Measurements from ENCODE around the gene MRPS22.

Gene MRPS22

GRCh38 chr3:139310474-139310933, 33.3 kb upstream of the MRPS22 start:
- no peak for TF ChIP-seq POLR2AphosphoS5 (IDR thresholded peaks at IDR 0.05; ENCODE audit: low read depth, low read length)
- no peak for TF ChIP-seq FOXP2 (optimal IDR thresholded peaks at IDR 0.05; ENCODE audit: borderline replicate concordance, extremely low read depth, extremely low read length, insufficient read depth)
- no peak for TF ChIP-seq SIN3A (IDR thresholded peaks at IDR 0.05; ENCODE audit: borderline replicate concordance, insufficient read depth, low read length)
- TF ChIP-seq REST (IDR thresholded peaks at IDR 0.05; ENCODE audit: insufficient read depth in 1 of 2, low read depth in 2 of 2, low read length in 2 of 2), result no peak

GRCh38 chr3:139311557-139311956, 32.3 kb upstream of the MRPS22 start:
- TF ChIP-seq REST (IDR thresholded peaks at IDR 0.05; ENCODE audit: insufficient read depth in 1 of 2, low read depth in 2 of 2, low read length in 2 of 2) (no peak), TAF1 (IDR thresholded peaks at IDR 0.05; ENCODE audit: borderline replicate concordance, insufficient read depth, low read length) (no peak), SIN3A (IDR thresholded peaks at IDR 0.05; ENCODE audit: borderline replicate concordance, insufficient read depth, low read length) (no peak), POLR2AphosphoS5 (IDR thresholded peaks at IDR 0.05; ENCODE audit: low read depth, low read length) (no peak), FOXP2 (optimal IDR thresholded peaks at IDR 0.05; ENCODE audit: borderline replicate concordance, extremely low read depth, extremely low read length, insufficient read depth) (no peak)

- TF ChIP-seq REST (IDR thresholded peaks at IDR 0.05; ENCODE audit: insufficient read depth in 1 of 2, low read depth in 2 of 2, low read length in 2 of 2) (no peak), POLR2AphosphoS5 (IDR thresholded peaks at IDR 0.05; ENCODE audit: low read depth, low read length) (no peak), SIN3A (IDR thresholded peaks at IDR 0.05; ENCODE audit: borderline replicate concordance, insufficient read depth, low read length) (no peak), FOXP2 (optimal IDR thresholded peaks at IDR 0.05; ENCODE audit: borderline replicate concordance, extremely low read depth, extremely low read length, insufficient read depth) (no peak)
Measured at GRCh38 chr3:139312416-139312815, 31.4 kb upstream of the MRPS22 start.

- TF ChIP-seq FOXP2 (optimal IDR thresholded peaks at IDR 0.05; ENCODE audit: borderline replicate concordance, extremely low read depth, extremely low read length, insufficient read depth) (no peak), REST (IDR thresholded peaks at IDR 0.05; ENCODE audit: insufficient read depth in 1 of 2, low read depth in 2 of 2, low read length in 2 of 2) (no peak), TAF1 (IDR thresholded peaks at IDR 0.05; ENCODE audit: borderline replicate concordance, insufficient read depth, low read length) (no peak), POLR2AphosphoS5 (IDR thresholded peaks at IDR 0.05; ENCODE audit: low read depth, low read length) (no peak), SIN3A (IDR thresholded peaks at IDR 0.05; ENCODE audit: borderline replicate concordance, insufficient read depth, low read length) (no peak)
Measured at GRCh38 chr3:139312959-139313358, 30.9 kb upstream of the MRPS22 start.

- TF ChIP-seq FOXP2 (optimal IDR thresholded peaks at IDR 0.05; ENCODE audit: borderline replicate concordance, extremely low read depth, extremely low read length, insufficient read depth) (no peak), SIN3A (IDR thresholded peaks at IDR 0.05; ENCODE audit: borderline replicate concordance, insufficient read depth, low read length) (no peak), TAF1 (IDR thresholded peaks at IDR 0.05; ENCODE audit: borderline replicate concordance, insufficient read depth, low read length) (no peak), REST (IDR thresholded peaks at IDR 0.05; ENCODE audit: insufficient read depth in 1 of 2, low read depth in 2 of 2, low read length in 2 of 2) (no peak), POLR2AphosphoS5 (IDR thresholded peaks at IDR 0.05; ENCODE audit: low read depth, low read length) (no peak)
Measured at GRCh38 chr3:139313921-139314320, 29.9 kb upstream of the MRPS22 start.
